IPS-18c (cell line): Measurements from ENCODE around the gene NMU.
"Not testable (repeated sequence)": the region's sequence is repeated elsewhere in the genome, so short reads cannot be mapped to it uniquely, and the experiment has no call there.

Experiments
- H3K4me3 ChIP-seq: 2 replicates; pipeline ENCODE4 v1.7.0; 2013; ENCODE audit warnings: low read depth, mild to moderate bottlenecking, low read length, moderate library complexity; ENCODE audit not compliant: insufficient read depth
- H3K9me3 ChIP-seq: one replicate; pipeline ENCODE4 v1.6.1; 2013; ENCODE audit warnings: mild to moderate bottlenecking, low read length, moderate library complexity; ENCODE audit not compliant: control insufficient read depth, insufficient read depth

NMU gene

DNA sequence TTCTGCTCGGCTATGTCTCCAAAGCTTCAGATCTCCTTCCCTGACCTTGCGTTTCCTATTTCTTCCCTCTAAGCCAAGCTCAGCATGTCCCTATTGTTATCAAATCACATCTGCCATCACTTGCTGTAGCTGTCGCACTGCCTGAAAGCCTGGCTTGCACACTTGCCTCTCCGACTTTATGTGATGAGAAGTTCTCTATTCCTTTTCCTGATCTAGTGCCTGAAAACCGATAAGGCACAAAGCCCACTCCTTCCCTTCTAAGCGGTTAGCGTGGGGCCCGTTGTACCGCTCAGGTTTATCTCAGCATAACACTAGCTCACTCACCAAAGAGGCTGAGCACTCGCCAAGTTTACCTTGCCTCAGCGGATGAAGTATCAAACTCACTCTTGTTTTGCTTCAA lies 816 bp downstream of the NMU start:
- no peaks in the 10 kb centered on the region for H3K9me3 ChIP-seq
- H3K4me3 ChIP-seq, result peak overlapping the region; percentile 49; the same call in 1 of the 2 replicates

DNA sequence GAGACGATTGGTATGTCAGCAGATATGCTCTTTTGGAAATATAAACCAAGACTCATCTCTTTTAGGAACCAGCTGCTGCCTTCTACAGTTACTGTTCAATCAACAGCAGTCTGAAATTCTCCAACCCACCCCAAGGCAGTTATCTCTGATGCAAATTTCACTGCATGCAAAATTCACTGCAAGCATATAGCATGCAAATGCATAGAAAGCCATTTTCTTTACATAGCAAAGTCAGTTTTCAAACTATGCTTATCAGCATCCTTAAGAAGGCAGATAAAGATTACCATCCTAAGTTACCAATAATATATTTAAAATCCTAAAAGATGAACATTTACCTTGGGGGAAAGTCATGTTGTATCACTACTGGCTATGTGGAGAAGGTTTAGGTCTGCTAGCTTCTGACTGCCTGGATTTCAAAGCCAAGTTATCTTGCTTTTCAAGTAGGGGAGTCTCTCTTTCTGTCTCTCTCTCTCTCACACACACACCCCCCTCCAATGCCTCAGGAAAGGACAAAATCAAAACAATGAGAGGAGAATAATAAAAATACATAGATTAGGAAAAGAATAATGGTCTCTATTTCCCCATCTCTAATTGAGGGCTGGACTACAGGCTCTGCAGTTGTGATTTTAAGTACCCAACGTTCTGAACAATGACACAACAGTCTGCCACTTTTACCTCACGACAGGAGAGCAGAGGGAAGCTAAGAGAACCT lies 1.5 kb downstream of the NMU start:
- Histone ChIP-seq H3K9me3 (no peaks in the 10 kb centered on the region), H3K4me3 (peak overlapping the region; percentile 49)

DNA sequence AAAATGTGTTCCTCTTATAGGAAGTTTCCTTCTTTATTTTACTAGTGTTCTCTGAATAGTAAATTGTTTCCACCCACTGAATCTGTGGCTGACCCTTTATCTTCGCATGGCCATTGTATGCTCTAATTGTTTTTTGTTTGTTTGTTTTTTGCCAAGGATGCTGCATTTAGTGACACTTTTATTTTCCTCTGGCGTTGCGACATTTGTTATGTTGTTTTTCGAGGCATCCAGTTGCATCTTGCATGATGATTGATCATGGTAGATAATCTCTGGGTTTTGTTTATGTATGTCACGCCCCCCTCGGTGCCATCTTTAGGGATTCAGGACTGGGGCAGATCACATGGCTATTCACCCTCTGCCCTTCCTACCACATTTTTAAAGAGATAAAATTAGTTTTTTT lies 2.2 kb downstream of the NMU start:
- no peak overlapping the region for H3K4me3 ChIP-seq
- no peaks in the 10 kb centered on the region for H3K9me3 ChIP-seq

DNA sequence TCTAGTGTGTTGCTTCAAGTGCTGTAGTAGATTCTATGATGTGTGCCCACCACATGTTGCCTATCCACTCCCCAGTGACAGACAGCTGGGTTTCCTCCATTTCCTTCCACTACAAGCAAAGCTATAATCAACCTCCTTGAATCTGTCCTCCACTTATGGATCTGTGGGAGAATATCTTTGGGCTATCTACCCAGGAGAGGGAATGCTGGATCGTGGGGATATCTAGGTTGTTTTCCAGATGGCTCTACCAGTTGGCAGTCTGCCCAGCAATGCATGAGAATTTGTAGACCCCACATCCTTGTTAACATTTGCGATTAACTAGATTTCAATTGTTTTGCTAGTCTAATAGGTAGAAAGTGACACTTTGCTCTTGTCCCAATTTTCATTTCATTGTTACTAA lies 10.3 kb downstream of the NMU start:
- Histone ChIP-seq H3K9me3 (no peaks in the 10 kb centered on the region), H3K4me3 (no peak overlapping the region)

DNA sequence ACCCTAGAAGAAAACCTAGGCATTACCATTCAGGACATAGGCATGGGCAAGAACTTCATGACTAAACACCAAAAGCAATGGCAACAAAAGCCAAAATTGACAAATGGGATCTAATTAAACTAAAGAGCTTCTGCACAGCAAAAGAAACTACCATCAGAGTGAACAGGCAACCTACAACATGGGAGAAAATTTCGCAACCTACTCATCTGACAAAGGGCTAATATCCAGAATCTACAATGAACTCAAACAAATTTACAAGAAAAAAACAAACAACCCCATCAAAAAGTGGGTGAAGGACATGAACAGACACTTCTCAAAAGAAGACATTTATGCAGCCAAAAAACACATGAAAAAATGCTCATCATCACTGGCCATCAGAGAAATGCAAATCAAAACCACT lies 12.0 kb downstream of the NMU start:
- not testable (repeated sequence) for H3K4me3 ChIP-seq, H3K9me3 ChIP-seq

DNA sequence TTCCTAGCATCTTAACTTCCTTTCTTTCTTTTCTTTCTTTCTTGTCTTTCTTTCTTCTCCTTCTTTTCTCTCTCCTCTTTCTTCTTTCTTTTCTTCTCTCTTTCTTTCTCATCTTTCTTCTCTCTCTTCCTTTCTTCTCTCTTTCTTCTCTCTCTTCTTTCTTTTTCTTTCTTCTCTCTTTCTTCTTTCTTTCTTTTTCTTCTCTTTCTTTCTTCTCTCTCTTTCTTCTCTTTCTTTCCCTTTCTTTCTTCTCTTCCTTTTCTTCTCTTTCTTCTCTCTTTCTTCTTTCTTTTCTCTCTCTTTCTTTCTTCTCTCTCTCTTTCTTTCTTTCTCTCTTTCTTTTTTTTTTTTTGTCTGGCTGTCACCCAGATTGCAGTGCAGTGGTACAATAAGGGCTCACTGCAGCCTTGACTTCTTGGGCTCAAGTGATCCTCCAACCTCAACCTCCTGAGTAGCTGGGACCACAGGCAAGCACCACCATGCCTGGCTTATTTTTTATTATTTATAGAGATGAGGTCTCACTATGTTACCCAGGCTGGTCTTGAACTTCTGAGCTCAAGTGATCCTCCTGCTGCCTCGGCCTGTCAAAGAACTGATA lies 17.5 kb downstream of the NMU start:
- Histone ChIP-seq H3K9me3 (no peaks in the 10 kb centered on the region), H3K4me3 (no peak overlapping the region; the same call in 1 of the 2 replicates)

DNA sequence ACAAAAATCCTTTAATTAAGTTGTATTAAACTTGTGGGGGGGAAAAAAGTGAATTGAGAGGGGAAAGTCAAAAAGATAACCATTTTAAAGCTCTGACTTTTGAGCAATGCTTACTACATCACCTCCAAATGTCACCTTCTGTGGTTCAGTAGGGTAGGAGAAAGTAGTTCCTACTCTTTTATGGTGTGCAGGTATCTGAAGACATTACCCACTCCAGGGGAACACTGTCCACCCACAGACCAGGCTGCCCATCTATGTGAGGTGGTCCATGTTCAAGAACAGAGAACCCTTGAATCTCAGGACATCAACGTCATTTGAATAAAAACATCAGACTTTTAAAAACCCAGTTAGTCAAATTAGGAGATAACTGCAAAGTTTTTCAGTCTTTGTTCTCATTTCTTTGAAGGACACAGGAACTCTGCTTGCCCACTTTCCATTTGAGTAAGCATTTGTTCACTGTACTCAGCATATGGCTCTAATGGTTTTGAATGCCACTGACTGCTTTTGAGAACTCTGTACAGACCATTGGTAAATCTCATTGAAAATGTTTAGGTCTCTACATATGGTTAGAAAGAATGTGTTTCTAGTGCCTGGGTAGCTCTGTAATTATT lies 18.4 kb downstream of the NMU start:
- no peaks in the 10 kb centered on the region for H3K9me3 ChIP-seq
- H3K4me3 ChIP-seq, result no peak overlapping the region

DNA sequence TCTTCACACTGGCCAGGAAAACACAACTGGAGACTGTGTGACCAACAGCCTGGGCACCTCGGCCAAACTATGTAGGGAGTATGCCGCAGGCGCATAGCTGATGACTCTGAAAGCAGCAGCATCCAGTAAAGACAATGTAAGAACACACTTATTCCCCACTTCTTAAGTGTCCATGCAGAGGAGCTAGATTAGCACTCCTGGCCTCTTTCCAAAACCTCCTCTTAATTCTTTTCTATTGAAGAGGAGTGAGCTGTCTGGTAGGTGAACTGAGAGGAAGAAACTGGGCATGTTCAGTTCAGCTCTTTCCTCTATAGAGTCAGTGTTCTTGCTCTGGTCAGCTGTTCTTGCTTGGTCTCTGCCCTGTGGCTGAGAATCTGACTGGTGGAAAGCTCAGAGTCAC lies 21.1 kb downstream of the NMU start:
- Histone ChIP-seq H3K4me3 (no peak overlapping the region), H3K9me3 (no peaks in the 10 kb centered on the region)

DNA sequence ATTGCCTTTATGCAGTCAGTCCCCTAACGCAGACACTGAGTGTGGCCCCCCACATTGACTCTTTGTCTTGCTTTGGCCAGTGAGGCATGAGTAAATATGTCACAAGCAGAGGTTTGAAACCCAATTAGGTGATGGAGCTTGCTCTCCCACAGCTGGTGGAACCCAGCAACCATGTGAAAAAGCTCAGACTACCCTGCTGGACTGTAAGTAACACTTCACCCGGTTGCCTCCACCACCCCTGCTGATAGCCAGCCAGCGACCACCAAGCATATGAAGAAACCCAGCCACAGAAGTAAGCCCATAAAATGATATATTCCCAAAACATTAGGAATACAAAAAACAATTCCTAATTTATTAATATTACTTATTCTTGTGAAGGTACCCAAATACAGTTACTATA lies 22.5 kb downstream of the NMU start:
- Histone ChIP-seq H3K4me3 (no peak overlapping the region), H3K9me3 (no peaks in the 10 kb centered on the region)

DNA sequence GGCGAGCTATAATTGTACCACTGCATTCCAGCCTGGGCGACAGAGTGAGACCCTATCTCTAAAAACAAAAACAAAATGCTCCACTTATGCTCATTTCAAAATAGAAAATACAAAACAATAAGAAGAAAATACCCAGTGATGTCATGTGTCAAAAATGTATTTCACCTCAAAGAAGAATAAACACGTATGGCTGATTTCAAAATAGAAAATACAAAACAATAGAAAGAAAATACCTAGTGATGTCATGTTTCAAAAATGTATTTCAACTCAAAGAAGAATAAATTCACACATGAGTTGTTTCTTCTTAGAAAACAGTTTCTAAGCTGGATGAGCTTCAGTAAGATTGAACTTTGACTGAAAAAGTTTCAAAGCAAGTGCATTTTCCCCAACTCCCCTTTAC lies 23.8 kb downstream of the NMU start:
- H3K9me3 ChIP-seq, result no peaks in the 10 kb centered on the region
- no peak overlapping the region for H3K4me3 ChIP-seq

DNA sequence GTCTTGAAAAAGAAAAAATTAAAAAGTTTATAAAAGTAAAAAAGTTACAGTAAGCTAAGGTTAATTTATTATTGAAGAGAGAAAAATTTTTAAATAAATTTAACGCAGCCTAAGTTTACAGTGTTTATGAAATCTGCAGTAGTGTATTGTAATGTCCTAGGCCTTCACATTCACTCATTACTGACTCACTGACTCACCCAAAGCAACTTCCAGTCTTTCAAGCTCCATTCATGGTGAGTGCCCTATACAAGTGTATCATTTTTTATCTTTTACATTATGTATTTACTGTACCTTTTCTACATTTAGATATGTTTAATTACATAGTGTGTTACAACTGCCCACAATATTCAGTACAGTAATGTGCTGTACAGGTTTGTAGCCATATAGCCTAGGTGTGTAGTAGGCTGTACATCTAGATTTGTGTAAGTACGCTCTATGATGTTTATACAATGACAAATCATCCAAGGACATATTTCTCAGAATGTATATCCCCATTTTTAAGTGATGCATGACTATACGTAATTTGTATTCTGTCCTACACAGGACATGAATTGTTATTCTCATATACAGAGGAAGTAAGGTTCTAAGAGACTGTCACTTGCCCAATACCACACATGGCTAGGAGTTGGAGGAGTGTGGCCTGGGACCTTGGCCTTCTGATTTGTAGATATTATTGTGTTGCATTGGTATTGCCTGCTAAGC lies 24.6 kb downstream of the NMU start:
- Histone ChIP-seq H3K4me3 (no peak overlapping the region), H3K9me3 (no peaks in the 10 kb centered on the region)

DNA sequence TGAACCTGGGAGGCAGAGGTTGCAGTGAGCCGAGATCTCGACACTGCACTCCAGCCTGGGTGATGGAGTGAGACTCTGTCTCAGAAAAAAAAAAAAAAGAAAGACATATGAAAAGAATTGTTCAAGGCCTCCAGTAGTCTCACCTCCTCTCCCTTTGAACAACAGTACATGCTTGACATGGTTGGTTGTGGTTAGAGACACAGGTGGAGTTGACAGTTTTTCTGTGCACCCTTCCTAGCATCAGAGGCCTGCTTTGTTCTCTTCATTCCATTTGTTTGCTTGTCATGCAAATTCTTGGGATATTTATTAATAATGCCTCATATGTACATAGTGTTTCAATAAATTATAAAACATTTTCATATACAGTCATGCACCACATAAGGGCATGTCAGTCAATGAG lies 25.7 kb downstream of the NMU start:
- H3K9me3 ChIP-seq, result no peaks in the 10 kb centered on the region
- H3K4me3 ChIP-seq, result no peak overlapping the region

DNA sequence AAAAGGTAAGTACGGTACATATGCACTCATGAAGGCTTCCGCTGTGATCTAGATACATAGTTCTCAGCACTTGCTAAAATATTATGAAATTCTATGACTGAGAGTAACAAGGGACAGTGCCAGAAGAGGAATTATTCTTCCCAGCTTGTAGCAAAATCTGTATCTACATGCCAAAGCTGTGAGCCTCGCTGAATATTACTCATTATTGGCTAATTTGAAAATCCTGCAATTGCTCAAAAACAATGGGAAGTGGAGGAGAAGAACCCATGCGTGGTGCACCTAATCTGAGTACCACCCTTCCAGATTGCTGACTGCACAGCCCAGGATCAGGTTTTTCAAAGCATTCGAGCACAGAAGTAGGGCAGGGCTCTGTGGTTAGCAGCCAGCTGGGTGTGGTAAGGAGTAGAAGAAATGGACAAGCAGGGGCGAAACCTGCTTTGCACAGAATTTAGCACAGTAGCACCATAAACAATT lies 26.7 kb downstream of the NMU start:
- Histone ChIP-seq H3K9me3 (no peaks in the 10 kb centered on the region), H3K4me3 (no peak overlapping the region)

DNA sequence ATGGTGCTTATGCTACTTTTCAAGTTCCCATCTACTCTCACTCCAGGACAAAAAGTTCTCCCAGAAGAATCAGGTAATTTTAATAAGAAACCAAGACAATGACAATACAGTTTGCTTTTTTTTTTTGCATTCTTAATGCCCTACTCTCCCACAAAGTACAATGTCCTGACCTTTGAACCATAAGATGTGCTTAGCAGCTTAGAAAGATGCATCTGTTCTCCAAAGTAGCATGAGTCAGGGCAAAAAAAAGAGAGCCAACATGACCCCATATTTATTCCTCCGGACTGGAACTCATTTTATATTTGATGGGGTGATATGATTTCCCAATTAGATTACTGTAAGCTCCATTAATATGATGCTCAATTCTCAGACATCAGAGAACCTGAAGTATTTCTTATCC lies 27.5 kb downstream of the NMU start:
- no peaks in the 10 kb centered on the region for H3K9me3 ChIP-seq

DNA sequence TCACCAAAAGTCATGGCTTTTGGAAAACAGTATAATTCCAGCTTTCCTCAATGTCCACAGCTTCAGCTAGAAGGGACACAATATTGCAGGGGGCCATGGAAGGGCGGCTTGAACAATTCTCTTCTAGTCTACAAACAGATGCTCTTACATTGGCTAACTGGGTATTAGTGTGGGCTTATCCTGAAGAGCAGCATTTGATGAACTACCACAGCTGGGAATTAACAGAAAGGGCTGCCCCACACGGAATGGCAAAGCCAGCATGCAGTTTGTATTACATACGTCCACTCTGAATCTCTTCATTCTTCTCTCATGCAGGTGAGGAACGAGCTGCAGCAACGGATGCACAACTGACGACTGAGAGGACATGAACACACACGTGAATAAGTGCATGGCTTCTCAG lies 31.1 kb downstream of the NMU start:
- H3K4me3 ChIP-seq, result no peak overlapping the region
- no peaks in the 10 kb centered on the region for H3K9me3 ChIP-seq

More for the DNA sequence above, 27.5 kb downstream of the NMU start:
- no peak overlapping the region for H3K4me3 ChIP-seq

DNA sequence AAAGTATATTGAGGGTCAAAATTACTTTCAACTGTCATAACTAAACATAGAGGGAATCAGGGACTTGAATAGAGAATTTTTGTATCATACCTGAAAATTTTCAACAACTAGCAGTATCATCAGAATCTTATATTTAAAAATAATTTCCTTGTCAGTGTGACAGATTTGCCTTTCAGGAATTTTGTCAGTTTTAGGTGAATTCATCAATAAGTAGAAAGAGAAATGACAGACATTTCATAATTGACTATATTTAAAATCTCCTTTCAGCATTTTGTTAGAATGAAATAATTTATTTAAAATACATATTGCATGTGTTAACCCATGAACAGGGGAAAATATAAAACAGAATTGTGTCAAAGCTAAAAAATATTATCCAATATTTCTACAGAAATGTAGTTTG lies 35.5 kb downstream of the NMU start:
- no peak overlapping the region for H3K4me3 ChIP-seq
- H3K9me3 ChIP-seq, result no peaks in the 10 kb centered on the region

DNA sequence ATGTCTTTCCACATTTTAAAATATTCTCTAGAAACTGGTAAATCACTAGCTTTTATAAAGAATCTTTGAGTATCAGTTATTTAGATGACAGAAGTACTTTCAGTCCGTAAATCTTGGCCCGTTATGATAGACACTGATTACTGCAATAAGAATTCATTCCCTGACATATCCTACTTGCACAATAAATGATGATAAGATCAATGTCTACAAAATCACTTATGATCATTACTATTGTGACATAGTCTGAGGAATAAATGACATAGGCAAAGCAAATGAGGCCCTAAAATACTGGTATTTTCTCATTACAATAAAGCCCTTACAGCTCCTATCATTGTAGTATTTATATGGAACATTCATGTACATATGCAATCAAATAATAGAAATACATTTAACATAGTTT lies 37.5 kb downstream of the NMU start:
- H3K9me3 ChIP-seq, result no peaks in the 10 kb centered on the region

DNA sequence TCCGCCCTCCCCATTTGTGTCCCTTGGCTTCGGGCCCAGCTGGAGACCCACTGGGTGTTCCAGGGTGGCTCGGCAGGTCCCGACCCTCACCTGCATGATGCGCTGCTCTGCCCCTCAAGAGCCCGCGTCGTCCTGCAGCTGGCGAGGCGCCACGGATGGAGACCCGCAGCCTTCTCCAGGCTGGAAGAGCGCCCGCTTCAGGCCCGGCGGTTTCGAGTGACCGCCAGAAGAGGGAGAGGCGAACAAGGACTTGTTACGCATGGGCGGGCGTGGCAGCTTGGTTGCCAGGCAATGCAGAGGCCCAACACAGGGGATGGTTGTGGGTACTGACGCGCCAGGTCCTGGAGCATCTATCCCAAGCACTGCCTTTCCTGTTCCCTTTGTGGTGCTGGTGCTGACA lies 44.1 kb downstream of the NMU start, which contains the start of gene PDCL2:
Gene PDCL2 (minus strand): TSS at position 232 of the 400 bp plus-strand sequence. CDS start 136 bp downstream, at position 96.
- no peaks in the 10 kb centered on the region for H3K9me3 ChIP-seq
- no peak within 1 kb of the TSS for H3K4me3 ChIP-seq

More for the DNA sequence above, 37.5 kb downstream of the NMU start:
- H3K4me3 ChIP-seq, result no peak overlapping the region
